Lung (tissue), 12 donors: ENCODE measurements around the gene CCS. TPM values are rescaled to one million over a fixed set of nuclear protein-coding genes. Genes with fewer than 3 reads are reported as not detected.

Source experiments
- ATAC-seq: fragments of 200-7000 bp; cut with Tn5 transposase; one replicate; pipeline ENCODE4 v1.9.1; 2020; ENCODE audit warnings: moderate number of reproducible peaks; ENCODE audit not compliant: insufficient read depth, low FRiP score
- DNase-seq, 3 donors: peaks; one replicate each; pipeline ENCODE4 v3.0.0-alpha.2; 2013 to 2017
- H3K27ac ChIP-seq, 2 donors: one replicate each; pipeline ENCODE4 v1.5.1; 2013; ENCODE audit warnings: mild to moderate bottlenecking in 2 of 2, moderate library complexity in 2 of 2, control low read depth in 1 of 2, inconsistent platforms in 1 of 2, low read depth in 1 of 2, low read length in 1 of 2
- H3K27me3 ChIP-seq, 3 donors: one replicate each; pipeline ENCODE4 v1.5.1; 2013; ENCODE audit warnings: low read length in 2 of 3; ENCODE audit not compliant: control insufficient read depth in 3 of 3, insufficient read depth in 3 of 3
- H3K36me3 ChIP-seq, 4 donors: one replicate each; pipeline ENCODE4 v1.5.1; 2013; ENCODE audit warnings: low read length in 4 of 4, mild to moderate bottlenecking in 1 of 4, moderate library complexity in 1 of 4; ENCODE audit not compliant: control insufficient read depth in 4 of 4, insufficient read depth in 4 of 4
- H3K4me1 ChIP-seq, 5 donors: one replicate each; pipeline ENCODE4 v1.5.1; 2013; ENCODE audit warnings: low read length in 5 of 5, mild to moderate bottlenecking in 2 of 5, moderate library complexity in 1 of 5; ENCODE audit not compliant: control insufficient read depth in 5 of 5, insufficient read depth in 5 of 5
- H3K4me3 ChIP-seq: one replicate; pipeline ENCODE4 v1.5.1; 2013; ENCODE audit warnings: mild to moderate bottlenecking, control low read depth, moderate library complexity
- H3K9ac ChIP-seq, 2 donors: one replicate each; pipeline ENCODE4 v1.5.1; 2013; ENCODE audit warnings: low read length in 2 of 2, control low read depth in 1 of 2; ENCODE audit not compliant: insufficient read depth in 1 of 2
- H3K9me3 ChIP-seq, 4 donors: one replicate each; pipeline ENCODE4 v1.5.1; 2013; ENCODE audit warnings: low read length in 3 of 4, mild to moderate bottlenecking in 1 of 4, moderate library complexity in 1 of 4; ENCODE audit not compliant: control insufficient read depth in 4 of 4, insufficient read depth in 3 of 4
- WGBS, 2 donors: extraction: QIAGEN DNeasy Blood & Tissue Kit; methylation state at CpG; one replicate each; pipeline ENCODE4 v1.1.7; 2013; 5-methylcytosine and 5-hydroxymethylcytosine counted together
- polyA plus RNA-seq, 2 donors: library from polyadenylated mRNA; stranded (reverse); fragments of 200-250 nt; gene quantifications; one replicate each; pipeline ENCODE4 v1.2.1, GENCODE V29; 2013
- total RNA-seq, 2 donors: library from RNA; depleted of rRNA in 1 of 2; stranded (reverse); fragments of >200 nt in 1 of 2; gene quantifications; one replicate each; pipeline ENCODE4 v1.2.1, GENCODE V29; 2014 to 2021
- TF ChIP-seq, protein P1 (sequence below): IDR thresholded peaks from 2 replicates; pipeline ENCODE4 v1.5.1; 2012; ENCODE audit warnings: mild to moderate bottlenecking; ENCODE audit errors: control extremely low read depth, extremely low read depth
- donor health status: control.
- donor health status: control.
- donor health status: Bipolar disorder and iron deficiency.
- donor health status: healthy.
- donor health status: DM: yes; HTN: yes; CAD: no.

CCS gene
- total and polyA plus RNA-seq, 4 donors: 32.7 to 52.2 (median 36.2) TPM

DNA sequence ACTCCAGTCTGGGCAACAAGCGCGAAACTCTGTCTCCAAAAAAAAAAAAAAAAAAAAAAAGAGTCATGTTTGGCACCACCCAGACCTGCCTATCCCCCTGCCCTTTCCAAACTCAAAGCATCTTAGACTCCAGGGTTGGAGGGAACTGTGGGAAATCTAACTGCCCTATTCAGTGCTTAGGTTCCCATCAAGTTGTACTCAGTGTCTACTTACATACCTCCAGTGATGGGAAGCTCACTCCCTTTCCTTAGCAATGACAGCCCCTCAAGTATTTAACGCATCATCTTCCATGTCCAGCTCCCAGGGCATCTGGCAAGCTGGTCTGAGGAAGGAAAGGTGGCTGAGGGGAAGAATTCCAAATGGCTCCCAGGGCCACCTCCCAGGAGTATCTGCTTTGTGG is 43.3 kb upstream of the CCS start:
- peaks cover 0 to 2% (median 0%) of the 10 kb centered on the region in 3 donors for H3K27me3 ChIP-seq
- H3K9me3 ChIP-seq: no peaks in the 10 kb centered on the region
- 94 to 100% methylated on average over 1 to 3 of the region's 3 CpGs for WGBS, 2 donors
- ATAC-seq (no peak), DNase-seq (no peak)
- no peak overlapping the region for H3K4me3 ChIP-seq
- no peak overlapping the region for H3K9ac ChIP-seq
- TF ChIP-seq, protein P1, sequence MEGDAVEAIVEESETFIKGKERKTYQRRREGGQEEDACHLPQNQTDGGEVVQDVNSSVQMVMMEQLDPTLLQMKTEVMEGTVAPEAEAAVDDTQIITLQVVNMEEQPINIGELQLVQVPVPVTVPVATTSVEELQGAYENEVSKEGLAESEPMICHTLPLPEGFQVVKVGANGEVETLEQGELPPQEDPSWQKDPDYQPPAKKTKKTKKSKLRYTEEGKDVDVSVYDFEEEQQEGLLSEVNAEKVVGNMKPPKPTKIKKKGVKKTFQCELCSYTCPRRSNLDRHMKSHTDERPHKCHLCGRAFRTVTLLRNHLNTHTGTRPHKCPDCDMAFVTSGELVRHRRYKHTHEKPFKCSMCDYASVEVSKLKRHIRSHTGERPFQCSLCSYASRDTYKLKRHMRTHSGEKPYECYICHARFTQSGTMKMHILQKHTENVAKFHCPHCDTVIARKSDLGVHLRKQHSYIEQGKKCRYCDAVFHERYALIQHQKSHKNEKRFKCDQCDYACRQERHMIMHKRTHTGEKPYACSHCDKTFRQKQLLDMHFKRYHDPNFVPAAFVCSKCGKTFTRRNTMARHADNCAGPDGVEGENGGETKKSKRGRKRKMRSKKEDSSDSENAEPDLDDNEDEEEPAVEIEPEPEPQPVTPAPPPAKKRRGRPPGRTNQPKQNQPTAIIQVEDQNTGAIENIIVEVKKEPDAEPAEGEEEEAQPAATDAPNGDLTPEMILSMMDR: no peak
- H3K36me3 ChIP-seq: no peaks in the 10 kb centered on the region
- peaks cover 0 to 9% (median 3%) of the 10 kb centered on the region in 5 donors for H3K4me1 ChIP-seq
- no peak overlapping the region for H3K27ac ChIP-seq

- H3K27ac ChIP-seq: no peak overlapping the region
- DNase-seq: no peak
- whole genome bisulfite sequencing, 2 donors: 83 to 90% methylated on average over 4 of the region's 4 CpGs
- H3K9me3 ChIP-seq: no peaks in the 10 kb centered on the region
- no peak for ATAC-seq
- no peak overlapping the region for H3K9ac ChIP-seq
- H3K27me3 ChIP-seq: peaks cover 0 to 2% (median 0%) of the 10 kb centered on the region in 3 donors
- no peak overlapping the region for H3K4me3 ChIP-seq
- H3K36me3 ChIP-seq: no peaks in the 10 kb centered on the region
- TF ChIP-seq, protein P1: no peak
- peaks cover 0 to 5% (median 0%) of the 10 kb centered on the region in 5 donors for H3K4me1 ChIP-seq
Measured at GRCh38 chr11:66550887-66551286, 42.1 kb upstream of the CCS start.

GRCh38 chr11:66554602-66555001 is 38.4 kb upstream of the CCS start:
- H3K27ac ChIP-seq: no peak overlapping the region
- peaks cover 0 to 15% (median 12%) of the 10 kb centered on the region in 3 donors for H3K27me3 ChIP-seq
- no peaks in the 10 kb centered on the region for H3K36me3 ChIP-seq
- TF ChIP-seq, protein P1: no peak
- no peak overlapping the region for H3K9ac ChIP-seq
- 77 to 81% methylated on average over 5 of the region's 5 CpGs for WGBS, 2 donors
- ATAC-seq: no peak
- no peak for DNase-seq
- peaks cover 0 to 4% (median 0%) of the 10 kb centered on the region in 5 donors for H3K4me1 ChIP-seq
- H3K4me3 ChIP-seq: no peak overlapping the region
- H3K9me3 ChIP-seq: no peaks in the 10 kb centered on the region

DNA sequence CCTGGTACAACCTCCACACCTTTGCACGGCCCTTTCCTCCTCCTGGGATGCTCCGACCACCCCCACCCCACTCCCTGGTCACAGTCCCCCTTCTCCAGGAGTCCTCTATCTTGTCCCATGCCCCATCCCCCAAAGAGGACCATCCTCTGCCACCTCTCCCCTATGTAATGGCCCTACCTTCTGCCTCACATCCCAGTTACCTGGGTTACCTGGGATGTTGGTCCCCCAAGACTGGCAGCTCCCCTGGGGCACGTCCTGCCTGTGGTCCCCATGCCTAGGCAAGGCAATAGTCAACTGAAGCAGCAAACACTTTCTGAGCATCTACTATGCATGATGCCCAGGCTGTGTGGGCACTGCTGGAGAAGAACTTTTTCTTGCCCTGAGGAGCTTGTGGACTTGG is 37.6 kb upstream of the CCS start:
- Histone ChIP-seq H3K36me3 (no peaks in the 10 kb centered on the region), H3K27ac (no peak overlapping the region), H3K9me3 (no peaks in the 10 kb centered on the region), H3K27me3 (peaks cover 0 to 15% (median 12%) of the 10 kb centered on the region in 3 donors), H3K4me1 (peaks cover 0 to 4% (median 0%) of the 10 kb centered on the region in 5 donors), H3K4me3 (no peak overlapping the region), H3K9ac (no peak overlapping the region)
- ATAC-seq: no peak
- 70 to 91% methylated on average over 3 of the region's 3 CpGs for WGBS, 2 donors
- TF ChIP-seq, protein P1: no peak
- DNase-seq: no peak
